ENCODE data around the gene ABLIM2. TPM values are rescaled to one million over a fixed set of nuclear protein-coding genes. Genes with fewer than 3 reads are reported as not detected.

Gene ABLIM2
- total RNA-seq, 4 donors from 2014 or later, result 10.6 to 31.7 (median 20.3) TPM

GRCh38 chr4:8107146-8107657 is 51.4 kb downstream of the ABLIM2 start:
- intact Hi-C loops (cut with DNase I; ENCODE audit: low total_unique reads), result no loop called here
- no peak for DNase-seq (ENCODE audit: low spot score in 2 of 2)
- TF ChIP-seq CTCF (IDR thresholded peaks at IDR 0.05), result no peak
- no peak for TF ChIP-seq POLR2A (IDR thresholded peaks at IDR 0.05)
- no peak overlapping the region for H3K4me3 ChIP-seq (ENCODE audit: low read depth, poor library complexity, severe bottlenecking)
- 77 to 89% methylated on average over 8 of the region's 11 CpGs for WGBS, 2 donors

- 83% methylated on average over 21 to 24 of the region's 24 CpGs for WGBS, 2 donors
- TF ChIP-seq POLR2A (IDR thresholded peaks at IDR 0.05), result no peak
- intact Hi-C loops (cut with DNase I; ENCODE audit: low total_unique reads), result no loop called here
- DNase-seq (ENCODE audit: low spot score in 2 of 2), result no peak
- no peak overlapping the region for H3K4me3 ChIP-seq (ENCODE audit: low read depth, poor library complexity, severe bottlenecking)
Measured at GRCh38 chr4:8106451-8107025, 52.1 kb downstream of the ABLIM2 start.

DNA sequence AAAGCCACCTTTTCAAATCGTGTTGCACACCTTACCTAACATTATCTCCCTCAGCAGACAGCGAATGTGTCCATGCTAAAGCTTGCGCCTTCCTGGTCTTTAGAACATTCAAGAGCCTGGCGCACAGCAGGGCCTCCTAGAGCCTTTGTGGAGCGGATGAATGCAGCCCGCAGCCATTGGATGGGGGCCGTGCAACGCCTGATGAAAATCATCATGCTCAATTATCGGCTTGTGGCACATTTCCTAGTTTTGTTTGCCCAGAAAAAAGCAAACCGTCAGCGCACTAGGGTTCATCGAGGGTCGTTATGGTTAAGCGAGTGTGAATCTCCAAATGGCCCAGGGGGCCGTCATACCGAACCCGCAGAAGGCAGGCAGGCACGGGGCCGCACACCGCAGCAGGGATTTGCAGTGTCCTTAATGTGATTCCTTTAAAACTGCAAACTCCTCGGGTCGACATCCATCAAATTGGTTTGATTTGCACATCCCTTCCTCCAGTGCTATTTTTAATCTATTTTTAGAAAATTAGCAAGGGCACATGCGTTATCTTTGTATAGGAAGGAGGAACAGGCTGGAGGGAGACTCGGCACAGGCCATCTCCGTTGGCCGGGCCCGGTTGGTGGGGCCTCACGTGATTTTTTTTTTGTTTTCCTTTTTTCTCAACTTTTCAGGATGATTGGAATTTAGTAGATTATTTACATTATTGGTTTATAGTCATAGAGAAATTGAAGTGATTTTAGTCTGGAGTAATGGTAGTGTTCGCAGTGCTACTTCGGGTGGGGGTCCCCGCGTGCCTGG is 53.1 kb downstream of the ABLIM2 start:
- intact Hi-C loops (cut with DNase I; ENCODE audit: low total_unique reads), result no loop called here
- DNase-seq (ENCODE audit: low spot score in 2 of 2), result no peak
- TF ChIP-seq POLR2A (IDR thresholded peaks at IDR 0.05), result no peak
- TF ChIP-seq CTCF (IDR thresholded peaks at IDR 0.05), result no peak
- 79 to 86% methylated on average over 32 of the region's 32 CpGs for WGBS, 2 donors
- H3K4me3 ChIP-seq (ENCODE audit: low read depth, poor library complexity, severe bottlenecking), result no peak overlapping the region

GRCh38 chr4:8104491-8105305 is 53.9 kb downstream of the ABLIM2 start:
- no peak for TF ChIP-seq POLR2A (IDR thresholded peaks at IDR 0.05)
- no peak for TF ChIP-seq CTCF (IDR thresholded peaks at IDR 0.05)
- no peak for DNase-seq (ENCODE audit: low spot score in 2 of 2)
- intact Hi-C loops (cut with DNase I; ENCODE audit: low total_unique reads), result no loop called here
- no peak overlapping the region for H3K4me3 ChIP-seq (ENCODE audit: low read depth, poor library complexity, severe bottlenecking)
- 76 to 82% methylated on average over 19 to 20 of the region's 22 CpGs for WGBS, 2 donors

DNA sequence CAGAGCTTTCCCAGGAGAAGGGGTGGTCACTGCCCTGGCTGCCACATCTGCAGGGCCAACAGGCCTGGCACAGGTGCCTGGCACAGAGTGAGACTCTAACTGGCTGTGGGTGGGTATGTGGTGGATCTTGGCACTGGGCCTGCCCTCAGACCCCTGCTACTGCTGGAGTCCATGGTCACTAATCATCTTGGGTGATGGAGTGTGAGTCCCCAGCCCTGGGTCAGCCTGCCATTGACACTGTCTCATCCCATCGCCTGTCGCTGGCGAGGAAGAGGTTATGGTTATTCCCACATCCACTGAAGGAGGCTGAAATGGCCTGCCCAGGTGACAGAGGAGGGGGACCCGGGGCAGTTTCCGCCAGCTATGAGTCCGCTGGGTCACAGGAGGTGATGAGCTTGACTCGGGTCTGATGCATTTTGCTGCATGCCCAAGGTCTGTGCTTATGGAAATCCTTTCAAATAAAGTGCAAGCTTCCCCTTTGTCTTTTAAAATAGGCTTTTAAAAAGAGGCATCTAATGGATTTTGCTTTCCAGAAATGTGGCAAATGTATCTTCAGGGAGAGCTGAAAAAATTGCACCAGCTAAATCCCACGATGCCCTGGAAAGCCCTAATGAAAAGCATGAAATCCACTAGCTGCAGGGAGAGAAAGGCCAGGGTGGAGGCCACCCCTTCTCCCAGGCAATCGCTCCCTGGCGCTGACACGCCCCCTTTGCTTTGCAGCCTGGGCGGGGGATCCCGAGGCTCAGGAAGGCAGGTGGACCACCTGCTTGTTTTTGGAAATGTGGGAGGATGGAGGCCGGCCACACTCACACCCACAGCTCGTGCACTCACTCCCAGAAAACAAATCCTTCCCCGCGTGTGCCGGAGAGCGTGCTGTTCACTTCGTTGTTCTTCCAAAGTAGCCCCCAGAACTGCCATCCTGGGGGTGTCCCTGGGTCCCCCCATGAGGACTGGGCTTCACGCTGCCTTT is 54.9 kb downstream of the ABLIM2 start:
- 72 to 78% methylated on average over 20 to 21 of the region's 21 CpGs for WGBS, 2 donors
- intact Hi-C loops (cut with DNase I; ENCODE audit: low total_unique reads), result no loop called here
- TF ChIP-seq POLR2A (IDR thresholded peaks at IDR 0.05), result no peak
- no peak for TF ChIP-seq CTCF (IDR thresholded peaks at IDR 0.05)
- no peak for DNase-seq (ENCODE audit: low spot score in 2 of 2)
- no peak overlapping the region for H3K4me3 ChIP-seq (ENCODE audit: low read depth, poor library complexity, severe bottlenecking)

Data from lower leg skin (tissue), 4 donors.